ENCODE results near the gene NFAT5. TPM values are rescaled to one million over a fixed set of nuclear protein-coding genes. Genes with fewer than 3 reads are reported as not detected.

Gene NFAT5
- total and polyA plus RNA-seq, 7 donors = 1.6 to 27.9 (median 18.8) TPM

DNA sequence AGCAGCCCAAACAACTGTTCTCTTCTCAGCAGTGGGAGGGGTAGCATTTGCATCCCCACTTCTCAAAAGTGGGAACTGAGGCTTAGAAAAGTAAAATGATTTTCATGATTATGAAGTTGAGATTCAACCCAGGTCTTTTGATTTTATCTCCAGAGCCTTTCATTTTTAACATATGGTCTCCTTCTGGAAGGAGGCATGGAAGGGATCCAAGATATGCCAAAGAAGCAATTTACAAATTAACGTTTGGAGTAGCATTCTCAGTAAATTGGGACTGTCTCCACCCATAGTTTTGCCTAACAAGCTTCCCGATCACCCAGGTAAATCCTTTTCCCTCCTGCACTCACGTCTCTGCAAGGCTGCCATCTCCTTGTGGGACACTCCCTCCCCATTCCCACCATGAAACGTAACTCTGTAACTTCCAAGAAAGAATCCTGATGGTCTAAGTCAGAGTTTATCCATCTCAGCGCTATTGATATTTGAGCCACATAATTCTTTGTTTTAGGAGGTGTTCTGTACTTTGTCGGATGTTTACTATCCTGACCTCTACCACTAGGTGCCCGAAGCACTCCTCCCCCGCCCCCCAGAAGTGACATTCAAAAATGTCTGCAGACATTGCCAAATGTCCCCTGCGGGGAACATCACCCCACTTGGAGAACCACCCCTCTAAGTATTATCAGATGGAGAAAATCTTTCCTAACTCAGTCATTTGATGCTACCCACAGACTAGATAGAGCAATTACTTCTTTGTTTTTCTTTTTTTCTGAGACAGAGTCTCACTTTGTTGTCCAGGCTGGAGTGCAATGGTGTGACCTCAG, 32.9 kb upstream of the NFAT5 start:
- TF ChIP-seq, protein P1, sequence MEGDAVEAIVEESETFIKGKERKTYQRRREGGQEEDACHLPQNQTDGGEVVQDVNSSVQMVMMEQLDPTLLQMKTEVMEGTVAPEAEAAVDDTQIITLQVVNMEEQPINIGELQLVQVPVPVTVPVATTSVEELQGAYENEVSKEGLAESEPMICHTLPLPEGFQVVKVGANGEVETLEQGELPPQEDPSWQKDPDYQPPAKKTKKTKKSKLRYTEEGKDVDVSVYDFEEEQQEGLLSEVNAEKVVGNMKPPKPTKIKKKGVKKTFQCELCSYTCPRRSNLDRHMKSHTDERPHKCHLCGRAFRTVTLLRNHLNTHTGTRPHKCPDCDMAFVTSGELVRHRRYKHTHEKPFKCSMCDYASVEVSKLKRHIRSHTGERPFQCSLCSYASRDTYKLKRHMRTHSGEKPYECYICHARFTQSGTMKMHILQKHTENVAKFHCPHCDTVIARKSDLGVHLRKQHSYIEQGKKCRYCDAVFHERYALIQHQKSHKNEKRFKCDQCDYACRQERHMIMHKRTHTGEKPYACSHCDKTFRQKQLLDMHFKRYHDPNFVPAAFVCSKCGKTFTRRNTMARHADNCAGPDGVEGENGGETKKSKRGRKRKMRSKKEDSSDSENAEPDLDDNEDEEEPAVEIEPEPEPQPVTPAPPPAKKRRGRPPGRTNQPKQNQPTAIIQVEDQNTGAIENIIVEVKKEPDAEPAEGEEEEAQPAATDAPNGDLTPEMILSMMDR (IDR thresholded peaks at IDR 0.05) = no peak
- H3K4me1 ChIP-seq = peaks cover 4% of the 10 kb centered on the region
- H3K27me3 ChIP-seq (ENCODE audit: insufficient read depth in 3 of 3, low read length in 2 of 3) = no peaks in the 10 kb centered on the region
- ATAC-seq = no peak
- no peak overlapping the region for H3K27ac ChIP-seq
- H3K9me3 ChIP-seq = no peaks in the 10 kb centered on the region
- H3K4me3 ChIP-seq = no peak overlapping the region
- H3K36me3 ChIP-seq (ENCODE audit: insufficient read depth in 1 of 2, low read depth in 1 of 2) = no peaks in the 10 kb centered on the region
- intact Hi-C loops (cut with DNase I) = no loop called here
- 38 to 45% (median 40%) methylated on average over 8 to 9 of the region's 9 CpGs for WGBS, 3 donors
- no peak for DNase-seq

DNA sequence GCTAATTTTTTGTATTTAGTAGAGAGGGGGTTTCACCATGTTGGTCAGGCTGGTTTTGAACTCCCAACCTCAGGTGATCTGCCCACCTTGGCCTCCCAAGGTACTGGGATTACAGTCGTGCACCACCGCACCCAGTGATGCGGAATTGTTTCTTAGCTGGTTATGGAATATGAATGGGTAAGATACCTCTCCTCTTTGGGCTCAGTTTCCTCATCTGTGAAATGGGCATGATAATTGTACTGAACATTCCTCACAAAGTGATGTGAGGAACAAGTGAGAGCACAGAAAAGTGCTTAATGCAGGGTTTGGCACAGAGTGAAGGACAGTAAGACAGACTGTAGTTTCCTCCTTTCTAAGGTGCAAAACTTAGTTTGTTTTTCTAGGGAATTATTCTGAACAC, 31.0 kb upstream of the NFAT5 start:
- H3K9me3 ChIP-seq = no peaks in the 10 kb centered on the region
- intact Hi-C loops (cut with DNase I) = no loop called here
- DNase-seq = no peak
- H3K27me3 ChIP-seq (ENCODE audit: insufficient read depth in 3 of 3, low read length in 2 of 3) = no peaks in the 10 kb centered on the region
- peaks cover 4% of the 10 kb centered on the region for H3K4me1 ChIP-seq
- 94 to 99% (median 97%) methylated on average over 3 of the region's 3 CpGs for WGBS, 3 donors
- TF ChIP-seq, protein P1 (IDR thresholded peaks at IDR 0.05) = no peak
- no peaks in the 10 kb centered on the region for H3K36me3 ChIP-seq (ENCODE audit: insufficient read depth in 1 of 2, low read depth in 1 of 2)
- H3K4me3 ChIP-seq = no peak overlapping the region
- no peak for ATAC-seq
- H3K27ac ChIP-seq = no peak overlapping the region

DNA sequence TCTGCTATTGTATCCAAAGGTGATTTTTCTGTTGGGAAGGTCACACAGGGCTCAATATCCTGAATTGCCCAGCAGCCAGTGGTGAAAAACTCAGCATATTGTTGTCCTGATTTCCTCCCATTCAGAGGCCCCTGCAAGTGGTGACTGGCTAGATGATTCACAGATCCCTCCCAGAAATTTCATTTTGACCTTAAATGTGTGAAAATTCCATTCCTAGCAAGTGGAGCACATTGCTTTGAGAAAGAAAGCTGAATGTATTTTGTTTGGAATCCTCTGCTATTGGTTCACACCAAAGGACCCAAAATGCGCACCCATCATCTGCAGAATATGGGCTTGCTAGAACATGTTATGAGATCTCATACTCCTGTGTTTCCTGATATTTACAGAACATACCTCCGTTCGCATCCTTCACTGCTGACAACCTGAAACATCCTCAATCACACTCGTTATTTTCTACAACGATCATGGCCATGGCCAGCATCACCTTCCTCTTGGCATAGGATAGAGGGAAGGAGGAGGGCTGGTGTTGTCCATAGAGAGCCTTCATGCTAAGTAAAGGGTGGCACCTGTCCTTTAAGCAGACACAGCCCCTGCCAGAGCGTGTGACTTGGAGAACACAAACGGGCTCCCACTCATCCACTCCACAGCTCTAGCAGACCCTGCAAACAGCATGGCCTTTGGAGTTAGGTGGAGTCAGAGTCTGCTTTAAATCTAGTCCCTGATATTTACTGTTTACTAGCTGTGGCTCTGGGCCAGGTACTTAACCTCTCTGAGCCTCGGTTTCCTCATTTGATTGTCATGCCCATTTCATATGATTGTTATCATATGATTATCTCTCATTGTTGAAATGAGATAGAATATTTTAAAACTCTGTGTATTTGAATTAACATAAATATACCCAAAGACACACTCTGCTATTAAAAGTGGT, 30.4 kb upstream of the NFAT5 start:
- DNase-seq (no peak), ATAC-seq (no peak)
- intact Hi-C loops (cut with DNase I) = no loop called here
- Histone ChIP-seq H3K36me3 (ENCODE audit: insufficient read depth in 1 of 2, low read depth in 1 of 2) (no peaks in the 10 kb centered on the region), H3K4me3 (no peak overlapping the region), H3K27ac (no peak overlapping the region), H3K9me3 (no peaks in the 10 kb centered on the region), H3K27me3 (ENCODE audit: insufficient read depth in 3 of 3, low read length in 2 of 3) (no peaks in the 10 kb centered on the region), H3K4me1 (peaks cover 4% of the 10 kb centered on the region)
- 68 to 71% (median 71%) methylated on average over 8 of the region's 8 CpGs for WGBS, 3 donors
- TF ChIP-seq, protein P1 (IDR thresholded peaks at IDR 0.05) = no peak

DNA sequence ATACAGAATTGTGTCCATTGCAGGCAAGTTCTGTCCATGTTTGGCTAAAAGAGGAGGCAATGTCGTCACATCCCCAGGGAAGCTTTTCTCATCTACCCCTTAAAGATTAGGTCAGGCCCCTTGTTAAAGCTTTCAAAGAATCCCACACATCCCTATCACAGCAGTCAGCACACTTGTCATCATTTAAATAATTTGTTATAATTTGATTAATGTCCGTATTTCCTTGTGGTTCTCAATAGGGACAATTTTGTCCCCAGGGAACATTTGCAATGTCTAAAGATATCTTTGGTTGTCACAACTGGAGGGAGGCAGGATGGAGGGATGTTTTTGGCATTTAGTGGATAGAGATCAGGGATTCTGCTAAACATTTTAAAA, 28.1 kb upstream of the NFAT5 start:
- 76 to 84% (median 76%) methylated on average over 2 of the region's 2 CpGs for WGBS, 3 donors
- no peak overlapping the region for H3K27ac ChIP-seq
- DNase-seq (no peak), ATAC-seq (no peak)
- intact Hi-C loops (cut with DNase I) = no loop called here
- H3K9me3 ChIP-seq = no peaks in the 10 kb centered on the region
- no peaks in the 10 kb centered on the region for H3K27me3 ChIP-seq (ENCODE audit: insufficient read depth in 3 of 3, low read length in 2 of 3)
- H3K4me3 ChIP-seq = no peak overlapping the region
- no peaks in the 10 kb centered on the region for H3K4me1 ChIP-seq
- H3K36me3 ChIP-seq (ENCODE audit: insufficient read depth in 1 of 2, low read depth in 1 of 2) = no peaks in the 10 kb centered on the region
- TF ChIP-seq, protein P1 (IDR thresholded peaks at IDR 0.05) = no peak

All from psoas muscle (tissue), 8 donors.